NCI-H2227 (cell line): ENCODE data around the gene URB1.
"Not testable (repeated sequence)": the region's sequence is repeated elsewhere in the genome, so short reads cannot be mapped to it uniquely, and the experiment has no call there.

Source experiments
- DNase-seq: peaks from one replicate; lab custom pipeline; 2025; ENCODE audit not compliant: unreplicated experiment; lab: John Stamatoyannopoulos, UW

The URB1 gene

DNA sequence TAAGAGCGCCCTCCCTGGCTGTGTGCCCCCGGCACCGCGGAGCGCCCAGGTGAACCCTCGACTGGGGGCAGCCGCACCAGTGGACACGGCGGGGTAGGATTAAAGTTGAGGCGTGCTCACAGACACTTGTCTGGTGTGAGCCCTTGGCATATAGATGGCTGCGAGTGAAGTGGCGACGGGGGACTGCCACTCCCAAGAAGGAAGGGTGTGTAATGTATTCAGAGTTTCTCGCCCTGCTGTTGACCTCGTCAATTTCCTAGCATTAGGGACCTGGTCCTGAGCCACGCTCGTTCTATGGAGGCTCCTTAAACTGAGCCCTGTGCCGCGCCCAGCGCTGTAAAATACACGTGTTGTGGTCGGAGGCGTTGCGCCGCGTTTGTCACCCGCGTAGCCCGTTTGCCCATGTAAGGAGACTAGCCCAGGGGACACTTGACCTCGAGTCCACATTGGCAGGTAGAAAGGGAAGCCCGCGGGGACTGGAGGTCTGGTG lies 20.2 kb upstream of the URB1 start:
- DNase-seq = no peak

DNA sequence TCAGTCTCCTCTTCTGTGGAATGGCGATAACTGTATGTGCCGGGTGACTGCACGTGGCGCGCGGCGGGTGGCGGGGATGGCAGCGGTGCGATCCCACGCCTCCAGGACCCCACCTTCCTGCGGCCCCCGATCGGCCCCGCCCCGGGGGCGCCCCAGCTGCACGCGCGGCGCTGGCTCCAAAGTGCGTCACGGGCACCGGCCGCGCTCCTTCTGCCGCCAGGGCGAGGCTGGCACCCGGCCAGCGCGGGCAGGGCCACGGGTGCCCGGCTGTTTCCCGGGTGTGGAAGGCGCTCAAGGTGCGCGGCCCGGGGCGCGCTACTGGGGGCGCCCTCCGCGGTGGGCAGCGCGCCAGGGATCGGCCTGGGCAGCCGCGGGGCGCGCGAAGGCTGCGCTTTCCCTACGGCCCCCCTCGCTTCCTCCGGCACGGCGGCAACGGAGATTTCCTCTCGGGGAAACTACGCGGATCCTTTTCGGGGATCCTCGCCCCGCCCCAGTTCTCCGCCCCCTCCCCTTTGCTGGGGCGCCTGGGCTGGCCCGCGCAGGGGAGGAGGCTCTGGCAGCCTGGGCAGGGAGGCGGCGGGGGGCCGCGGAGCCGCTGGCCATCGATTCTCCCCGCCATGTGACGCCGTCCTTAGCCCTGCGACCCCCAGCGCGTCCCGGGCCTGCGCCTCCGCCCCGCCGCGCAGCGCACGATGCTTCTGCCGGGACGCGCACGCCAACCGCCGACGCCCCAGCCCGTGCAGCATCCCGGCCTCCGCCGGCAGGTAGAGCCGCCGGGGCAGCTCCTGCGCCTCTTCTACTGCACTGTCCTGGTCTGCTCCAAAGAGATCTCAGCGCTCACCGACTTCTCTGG lies 19.6 kb upstream of the URB1 start, which contains the start of gene EVA1C:
EVA1C (plus strand) TSS at position 545 of the 853 bp plus-strand sequence; CDS start at position 693, 148 bp downstream.
- peak; percentile 73 for DNase-seq

DNA sequence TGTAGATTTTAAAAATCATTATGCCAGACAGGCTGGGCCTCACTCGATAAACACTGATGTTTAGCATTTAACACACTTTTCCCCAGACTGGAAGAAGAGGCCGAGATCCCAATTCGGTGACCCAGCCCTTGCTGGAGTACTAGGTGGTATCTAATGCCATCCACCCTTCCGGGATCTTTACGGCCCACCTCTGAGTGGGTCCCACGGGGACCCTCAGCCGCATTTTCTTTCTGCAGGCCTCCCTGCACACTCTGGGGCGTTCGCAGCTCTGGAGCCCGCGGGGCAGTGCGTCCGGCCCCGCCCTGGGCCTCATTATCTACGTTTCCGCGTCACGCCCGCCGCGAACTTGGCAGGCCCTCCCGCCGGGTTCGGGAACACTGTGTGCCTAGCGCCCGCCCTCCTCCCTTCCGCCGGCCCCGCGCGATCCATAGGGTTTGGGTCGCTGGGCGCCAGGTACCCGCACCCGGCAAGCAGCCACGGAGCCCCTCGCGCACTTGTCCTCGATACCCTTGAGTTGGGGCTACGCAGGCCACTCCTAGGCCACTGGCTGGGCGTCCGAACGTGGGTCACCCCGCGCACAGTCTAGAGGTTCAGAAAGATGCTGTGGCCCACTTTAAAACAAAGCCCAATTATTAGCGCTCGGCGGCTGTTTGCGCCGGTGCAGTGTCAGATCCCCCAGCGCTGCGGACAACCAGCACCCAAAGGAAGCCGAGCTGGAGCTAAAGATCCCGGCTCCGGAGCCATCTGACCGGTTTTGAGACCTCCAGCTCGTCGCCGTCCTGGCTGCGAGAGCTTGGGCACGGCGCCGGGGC lies 18.7 kb upstream of the URB1 start:
- peak; percentile 77 for DNase-seq

DNA sequence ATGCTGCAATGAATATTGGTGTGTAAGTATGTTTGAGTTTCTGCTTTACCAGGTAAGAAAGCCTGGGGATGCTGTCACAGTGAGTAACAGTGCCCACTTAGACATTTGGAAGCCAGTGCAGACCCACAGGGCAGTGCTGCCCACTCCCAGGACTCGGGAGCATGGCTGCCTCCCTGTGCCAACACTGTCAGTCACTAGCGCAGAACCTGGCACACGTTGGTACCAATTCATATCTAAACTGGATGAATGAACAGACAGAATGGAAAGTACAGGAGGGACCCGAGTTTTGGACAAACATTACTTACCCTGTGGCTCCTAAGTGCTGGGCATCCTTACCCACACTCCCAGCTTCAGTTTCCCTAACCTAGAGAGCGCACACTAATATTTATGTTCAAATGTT lies 18.1 kb upstream of the URB1 start:
- DNase-seq = no peak

DNA sequence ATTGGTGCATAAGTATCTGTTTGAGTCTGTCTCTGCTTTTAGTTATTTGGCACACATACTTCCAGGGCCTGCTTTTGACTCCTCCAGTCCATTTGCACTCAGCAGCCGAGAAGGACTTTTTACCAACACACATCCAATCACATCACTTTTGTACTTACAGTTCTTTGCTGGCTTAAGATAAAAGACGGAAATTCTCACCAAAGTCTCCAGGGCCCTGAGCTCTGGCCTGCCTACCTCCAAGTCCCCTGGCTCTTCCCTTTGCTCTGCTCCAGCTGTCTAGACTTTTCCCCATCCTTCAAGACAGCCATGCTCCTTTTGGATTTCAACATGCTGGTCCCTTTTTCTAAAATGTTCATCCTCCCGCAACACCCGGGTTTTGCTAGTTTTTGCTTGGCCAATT lies 17.5 kb upstream of the URB1 start:
- no peak for DNase-seq

DNA sequence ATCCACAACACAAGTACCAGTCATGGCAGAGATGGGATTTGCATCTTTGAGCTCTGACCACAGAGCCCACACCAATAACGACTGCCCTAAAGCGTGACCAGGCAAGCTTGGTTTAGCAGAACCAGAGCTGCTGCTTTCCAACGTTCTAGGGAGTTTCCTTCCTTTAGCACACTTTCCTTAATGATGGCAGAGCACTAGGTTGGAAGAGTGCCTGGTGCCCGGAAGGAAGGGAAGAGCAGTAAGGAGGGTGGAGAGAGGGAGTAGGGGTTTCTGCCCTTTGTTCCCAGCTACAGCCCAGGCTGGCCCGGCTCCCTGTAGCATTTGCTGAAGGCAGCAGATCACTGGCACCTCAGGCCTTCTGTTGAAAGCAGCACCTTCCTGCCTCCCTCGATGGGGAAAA lies 13.6 kb upstream of the URB1 start:
- no peak for DNase-seq

DNA sequence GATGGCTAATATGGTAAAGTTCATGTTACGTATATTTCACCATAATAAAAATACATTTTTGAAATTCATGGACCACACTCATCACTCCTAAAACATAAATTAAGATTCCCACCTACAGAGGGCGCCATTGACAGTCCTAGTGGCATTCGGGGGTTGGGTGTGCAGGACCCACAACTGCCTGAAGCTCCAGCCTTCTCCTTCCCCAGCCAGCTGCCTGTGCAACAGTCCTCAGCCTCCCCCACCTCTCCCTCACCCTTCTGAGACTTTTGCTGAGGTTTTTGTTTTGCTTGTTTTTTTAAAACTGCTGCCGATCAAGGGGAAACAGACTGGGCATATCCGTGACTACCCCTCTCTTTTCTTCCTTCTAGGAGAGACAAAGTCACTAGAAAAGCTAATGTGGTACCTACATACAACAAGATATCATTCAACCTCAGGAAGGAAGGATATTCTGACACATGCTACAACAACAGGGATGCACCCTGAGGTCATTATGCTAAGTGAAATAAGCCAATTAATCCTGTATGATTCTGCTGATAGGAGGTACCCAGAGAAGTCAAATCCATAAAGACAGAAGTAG lies 10.5 kb upstream of the URB1 start:
- peak; percentile 85 for DNase-seq

DNA sequence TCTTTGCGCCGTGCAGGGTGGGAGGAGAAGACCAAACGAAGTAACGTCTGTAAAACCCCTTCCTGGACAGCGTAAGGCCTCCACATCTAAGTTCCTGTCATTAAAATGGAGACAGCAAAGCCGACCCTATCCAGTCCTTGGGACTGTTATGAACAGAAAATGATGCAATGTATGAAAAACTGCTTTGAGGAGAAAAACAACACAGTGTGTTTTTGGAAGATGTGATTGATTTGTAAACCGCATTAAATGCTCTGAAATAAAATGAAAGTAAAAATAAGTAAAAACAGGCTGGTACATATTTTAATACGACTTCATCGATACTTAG lies 827 bp upstream of the URB1 start:
- no peak for DNase-seq

DNA sequence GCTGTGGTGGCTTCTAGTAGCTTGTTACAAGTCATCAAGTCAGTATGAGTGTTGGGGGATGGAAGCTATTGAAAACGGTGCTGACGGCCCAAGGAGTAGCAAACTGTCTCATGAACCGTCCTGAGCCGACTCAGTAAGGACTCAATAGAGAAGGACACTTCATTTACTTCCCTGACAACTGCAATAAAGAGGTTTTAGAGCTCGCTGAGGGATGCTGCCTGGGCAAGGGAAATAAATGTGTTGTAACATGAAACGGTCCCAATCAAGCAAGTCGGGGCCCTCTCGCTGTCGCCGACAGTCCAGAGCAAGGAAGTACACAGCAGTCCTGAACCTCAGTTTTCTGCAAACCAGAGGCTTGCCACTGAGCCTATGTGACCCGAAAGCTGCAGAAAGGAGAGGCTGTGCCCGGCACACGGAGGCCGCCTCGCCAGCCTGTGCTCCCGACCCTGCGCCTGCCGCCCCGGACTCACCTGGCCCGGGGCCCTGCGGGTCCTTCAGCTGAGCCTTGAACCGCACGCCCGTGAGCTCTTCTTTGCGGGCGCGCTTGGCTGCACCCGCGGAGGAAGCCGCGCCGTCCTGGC lies 423 bp downstream of the URB1 start:
- DNase-seq = no peak

DNA sequence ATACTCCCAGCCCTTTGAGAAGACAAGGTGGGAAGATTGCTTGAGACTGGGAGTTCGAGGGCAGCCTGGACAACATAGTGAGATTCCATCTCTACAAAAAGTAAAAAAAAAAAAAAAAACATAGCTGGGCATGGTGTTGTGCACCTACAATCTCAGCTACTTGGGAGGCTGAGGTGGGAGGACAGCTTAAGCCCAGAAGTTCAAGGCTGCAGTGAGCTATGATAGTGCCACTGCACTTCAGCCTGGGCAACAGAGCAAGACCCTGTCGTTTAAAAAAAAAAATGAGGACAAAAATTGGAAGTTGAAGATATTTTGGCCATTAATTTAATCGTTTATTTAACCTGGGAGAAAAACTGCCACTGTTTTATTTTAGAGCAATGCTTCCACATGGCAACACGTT lies 1.1 kb downstream of the URB1 start:
- no peak for DNase-seq

DNA sequence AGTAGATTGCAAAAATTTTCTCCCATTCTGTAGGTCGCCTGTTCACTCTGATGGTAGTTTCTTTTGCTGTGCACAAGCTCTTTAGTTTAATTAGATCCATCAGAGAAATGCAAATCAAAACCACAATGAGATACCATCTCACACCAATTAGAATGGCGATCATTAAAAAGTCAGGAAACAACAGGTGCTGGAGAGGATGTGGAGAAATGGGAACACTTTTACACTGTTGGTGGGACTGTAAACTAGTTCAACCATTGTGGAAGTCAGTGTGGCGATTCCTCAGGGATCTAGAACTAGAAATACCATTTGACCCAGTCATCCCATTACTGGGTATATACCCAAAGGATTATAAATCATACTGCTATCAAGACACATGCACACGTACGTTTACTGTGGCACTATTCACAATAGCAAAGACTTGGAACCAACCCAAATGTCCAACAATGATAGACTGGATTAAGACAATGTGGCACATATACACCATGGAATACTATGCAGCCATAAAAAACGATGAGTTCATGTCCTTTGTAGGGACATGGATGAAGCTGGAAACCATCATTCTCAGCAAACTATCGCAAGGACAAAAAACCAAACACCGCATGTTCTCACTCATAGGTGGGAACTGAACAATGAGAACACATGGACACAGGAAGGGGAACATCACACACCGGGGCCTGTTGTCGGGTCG lies 2.1 kb downstream of the URB1 start:
- not testable (repeated sequence) for DNase-seq

DNA sequence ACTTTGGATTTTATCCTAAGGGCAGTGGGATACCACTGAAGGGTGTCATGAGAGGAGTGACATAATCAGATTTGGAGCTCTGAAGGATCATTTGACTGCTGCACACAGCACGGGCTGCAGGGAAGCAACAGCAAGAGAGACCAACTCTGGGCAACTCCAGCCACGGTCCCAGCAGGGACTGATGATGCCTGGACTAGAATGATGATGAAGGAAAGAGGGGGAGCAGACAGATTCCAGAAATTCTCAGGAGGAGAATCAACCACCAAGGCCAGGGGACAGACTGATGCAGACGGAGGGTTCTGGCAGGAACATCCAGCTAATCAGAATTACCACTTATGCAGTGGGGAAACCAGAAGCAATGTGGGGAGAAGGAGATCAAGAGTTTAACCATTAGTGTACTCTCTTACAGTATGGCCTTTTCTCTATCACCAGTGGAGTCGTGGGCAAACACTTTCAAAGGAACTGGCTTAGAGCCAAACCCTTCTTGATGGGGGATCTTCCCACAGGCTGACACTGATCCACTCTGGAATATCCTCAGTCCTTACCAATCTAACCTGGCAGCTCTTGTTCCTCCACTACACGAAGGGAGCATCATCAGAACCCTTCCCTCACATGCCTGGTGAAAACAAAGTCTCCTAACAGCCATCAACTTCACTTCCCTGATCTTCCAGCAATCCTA lies 3.3 kb downstream of the URB1 start:
- no peak for DNase-seq

DNA sequence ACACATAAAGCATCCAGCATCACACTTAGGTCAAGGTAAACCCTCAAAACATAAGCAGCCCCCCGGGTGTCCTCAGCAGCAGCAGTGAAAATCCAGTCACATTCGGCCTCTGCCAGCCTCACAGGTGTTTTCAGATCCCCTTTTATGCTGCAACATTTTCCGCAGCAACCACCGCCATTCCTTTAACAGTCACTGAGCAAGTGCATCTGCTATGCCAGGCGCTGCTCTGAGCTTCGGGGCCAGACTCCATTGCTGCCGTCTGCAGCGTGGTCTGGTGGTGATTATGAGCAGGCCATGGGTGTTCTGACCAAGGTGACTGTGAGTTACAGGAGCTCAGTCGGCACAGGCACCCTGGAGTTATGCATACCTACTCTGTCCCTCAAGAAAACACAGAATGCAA lies 4.5 kb downstream of the URB1 start:
- DNase-seq = no peak

DNA sequence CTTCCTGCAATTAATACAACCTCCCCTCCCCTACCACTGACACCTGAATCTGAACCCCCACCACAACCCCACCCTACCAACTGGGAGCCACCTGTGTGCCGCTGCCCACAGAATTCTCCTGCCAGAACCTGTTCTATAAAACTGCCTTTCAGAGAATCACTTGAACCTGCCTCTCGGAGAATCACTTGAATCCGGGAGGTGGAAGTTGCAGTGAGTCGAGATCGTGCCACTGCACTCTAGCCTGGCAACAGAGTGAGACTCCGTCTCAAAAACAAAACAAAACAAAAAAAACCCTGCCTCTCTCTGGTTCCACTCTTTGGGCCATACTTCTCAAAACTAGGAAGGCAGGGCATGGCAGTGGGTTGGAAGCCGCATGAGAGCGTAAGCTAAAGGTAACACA lies 5.7 kb downstream of the URB1 start:
- DNase-seq = no peak

DNA sequence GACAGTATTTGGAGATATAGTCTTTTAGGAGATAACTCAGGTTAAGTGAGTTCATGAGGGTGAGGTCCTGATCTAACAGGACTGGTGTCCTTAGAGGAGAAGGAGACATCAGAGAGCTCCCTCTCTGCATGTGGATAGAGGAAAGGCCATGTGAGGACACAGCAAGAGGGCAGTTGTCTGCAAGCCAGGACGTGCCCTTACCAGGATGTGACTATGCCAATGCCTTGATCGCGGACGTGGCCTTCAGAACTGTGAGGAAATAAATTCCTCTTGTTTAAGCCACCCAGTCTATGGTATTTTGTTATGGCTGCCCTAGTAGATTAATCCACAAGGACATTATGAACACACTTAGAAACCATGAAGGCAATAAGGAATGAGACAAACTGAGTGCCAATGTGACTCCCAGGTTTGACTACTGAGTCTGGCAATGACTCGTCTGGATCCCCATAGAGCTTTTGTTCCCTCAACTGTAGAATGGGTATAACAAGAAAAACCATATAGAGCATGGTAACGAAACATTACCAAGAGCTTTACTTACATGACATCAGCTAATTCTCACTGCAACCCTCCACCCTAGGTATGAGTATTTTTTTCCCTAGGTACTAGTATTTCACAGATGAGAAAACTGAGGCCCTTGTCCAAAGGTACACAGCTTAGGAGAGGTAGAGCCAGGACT lies 6.5 kb downstream of the URB1 start:
- DNase-seq = no peak

DNA sequence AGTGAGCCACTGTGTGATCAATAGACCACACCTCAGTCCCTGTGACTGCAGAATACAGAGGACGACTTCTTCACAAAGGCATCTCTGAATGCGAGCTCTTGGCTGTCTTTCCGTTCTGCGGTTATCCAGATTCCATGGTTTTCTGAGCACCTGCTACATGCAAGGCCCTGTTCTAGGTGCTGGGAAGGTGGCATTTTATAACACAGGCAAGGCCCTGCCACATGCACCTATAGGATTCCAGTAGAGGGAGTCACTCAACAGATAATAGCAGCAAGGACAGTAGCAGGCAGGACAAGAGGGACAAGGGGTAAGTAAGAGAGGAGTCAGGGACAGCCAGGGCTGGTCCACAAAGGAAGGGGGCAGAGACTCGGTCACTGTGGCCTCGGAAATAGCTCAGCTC lies 9.0 kb downstream of the URB1 start:
- no peak for DNase-seq

DNA sequence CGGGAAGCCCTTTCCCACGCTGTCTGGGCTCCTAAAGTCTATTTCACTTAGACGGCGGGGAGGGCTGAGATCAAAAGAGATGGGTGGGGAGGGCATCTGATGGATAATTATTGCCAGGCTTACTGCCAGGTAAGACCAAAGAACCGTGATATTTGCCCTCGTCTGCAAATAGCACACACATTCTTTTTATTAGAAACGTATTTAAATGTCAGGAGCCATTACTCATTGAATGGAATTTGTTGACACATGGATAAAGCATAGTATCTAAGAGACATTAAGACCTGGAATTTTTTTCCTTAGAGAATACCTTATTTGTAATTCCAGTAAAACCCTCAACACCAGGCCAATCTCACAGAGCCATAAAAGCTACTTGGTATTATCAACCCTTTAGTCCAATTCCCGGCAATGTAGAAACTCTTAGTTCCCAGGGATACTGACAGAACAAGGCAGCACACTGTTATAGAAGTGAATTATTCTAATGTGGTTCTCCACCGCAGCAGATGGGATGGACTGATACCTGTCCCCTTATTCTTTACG lies 10.6 kb downstream of the URB1 start:
- no peak for DNase-seq

DNA sequence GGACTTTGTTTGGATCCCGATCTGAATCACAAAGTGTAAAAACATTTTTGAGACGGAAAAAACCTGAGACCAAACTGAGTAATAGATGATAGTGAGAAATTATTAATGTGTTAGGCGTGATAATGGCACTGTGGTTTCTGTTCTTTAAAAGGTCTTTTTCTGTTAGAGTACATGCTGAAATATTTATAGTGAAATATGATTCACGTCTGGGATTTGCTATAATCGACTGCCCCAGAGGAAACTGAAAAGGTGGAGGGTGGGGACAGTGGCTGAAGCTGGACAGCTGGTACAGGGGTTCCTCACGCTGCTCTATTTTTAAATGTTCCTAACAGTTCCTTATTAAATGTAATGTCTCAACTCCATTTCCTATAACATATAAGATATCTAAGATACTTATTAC lies 11.2 kb downstream of the URB1 start:
- DNase-seq = no peak

DNA sequence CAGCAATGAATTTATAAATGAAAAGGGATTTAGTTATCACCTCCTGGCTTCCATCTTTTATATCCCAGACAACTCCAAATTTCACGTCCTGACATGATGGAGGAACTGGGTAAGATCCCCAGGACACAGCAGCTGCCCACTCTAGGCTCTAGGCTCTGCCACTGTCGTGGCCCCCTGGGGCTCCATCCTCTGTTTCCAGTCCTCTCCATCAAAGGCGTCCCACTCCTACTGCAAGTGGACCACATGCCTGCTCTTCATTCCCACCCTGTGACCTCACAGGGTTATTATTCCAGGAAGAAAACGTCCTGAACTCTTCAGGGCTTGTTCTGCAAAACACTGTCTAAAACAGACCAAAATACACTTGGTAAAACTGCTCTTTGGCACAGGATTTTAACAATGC lies 11.9 kb downstream of the URB1 start:
- DNase-seq = no peak

DNA sequence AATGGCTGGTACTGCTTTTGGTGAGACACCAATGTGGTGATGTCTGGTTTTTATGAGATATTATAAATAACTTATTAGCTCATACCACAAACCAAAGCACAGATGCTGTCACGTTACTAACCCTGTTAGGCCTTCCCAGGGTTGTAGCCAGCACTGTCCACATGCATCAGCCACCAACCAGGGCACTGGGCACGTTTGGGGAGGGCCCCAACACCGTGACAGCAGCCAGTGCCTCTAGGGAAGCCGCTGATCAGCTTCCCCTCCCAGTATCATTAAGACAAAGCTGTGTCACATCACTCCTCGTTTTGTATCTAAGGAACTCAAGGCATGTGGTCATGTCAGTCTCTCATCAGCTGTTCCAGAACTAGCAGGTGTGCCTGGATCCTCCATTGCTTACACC lies 13.9 kb downstream of the URB1 start:
- DNase-seq = no peak
